ENCODE measurements around the gene KCNK18. TPM values are rescaled to one million over a fixed set of nuclear protein-coding genes. Genes with fewer than 3 reads are reported as not detected.

KCNK18 gene
- total RNA-seq, 6 experiments from 2014 or later, result not detected

DNA sequence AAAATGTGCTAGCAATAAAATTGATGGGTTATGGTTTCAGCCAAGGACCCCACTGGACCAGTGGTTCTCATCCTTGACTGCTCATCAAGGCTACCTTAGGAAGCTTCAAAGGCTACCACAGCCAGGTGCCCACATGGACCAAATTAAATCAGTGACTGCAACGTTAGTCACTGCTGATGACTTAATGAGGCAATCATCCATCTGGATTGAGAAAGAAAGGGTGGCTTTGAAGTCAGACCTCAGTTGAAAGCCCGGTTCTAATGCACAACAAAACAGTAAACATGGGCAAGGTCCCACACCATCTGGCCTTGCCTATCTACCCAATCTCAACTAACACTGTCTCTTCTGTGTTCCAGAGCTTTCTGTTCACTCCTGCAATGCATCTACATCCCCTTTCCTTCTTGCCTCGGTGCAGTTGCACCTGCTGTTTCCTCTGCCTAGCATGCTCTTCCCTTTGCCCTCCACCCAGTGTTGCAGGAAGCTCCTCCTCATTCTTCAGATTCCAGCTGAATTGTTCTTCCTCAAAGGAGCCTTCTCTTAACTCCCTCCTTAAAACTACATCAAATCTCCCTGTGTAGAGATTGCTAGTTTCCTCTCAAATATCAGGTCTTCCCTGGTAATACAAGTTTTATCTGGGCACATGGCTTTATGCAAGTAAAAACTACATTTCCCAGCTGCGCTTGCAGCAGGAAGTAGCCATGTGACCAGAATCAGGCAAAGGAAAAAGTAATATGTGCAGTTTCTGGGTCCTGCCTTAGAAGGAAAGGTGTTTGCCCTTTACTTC is 10.3 kb upstream of the KCNK18 start:
- no peaks in the 10 kb centered on the region for H3K9me3 ChIP-seq
- H3K4me1 ChIP-seq, result no peaks in the 10 kb centered on the region
- DNase-seq (no peak), ATAC-seq (peak in 1 of 4 donors; percentile 62)
- no peak overlapping the region for H3K4me3 ChIP-seq
- intact Hi-C loops (cut with DNase I), result no loop called here
- H3K36me3 ChIP-seq, result no peaks in the 10 kb centered on the region
- no peak for TF ChIP-seq POLR2A (IDR thresholded peaks at IDR 0.05)
- TF ChIP-seq, protein P1, sequence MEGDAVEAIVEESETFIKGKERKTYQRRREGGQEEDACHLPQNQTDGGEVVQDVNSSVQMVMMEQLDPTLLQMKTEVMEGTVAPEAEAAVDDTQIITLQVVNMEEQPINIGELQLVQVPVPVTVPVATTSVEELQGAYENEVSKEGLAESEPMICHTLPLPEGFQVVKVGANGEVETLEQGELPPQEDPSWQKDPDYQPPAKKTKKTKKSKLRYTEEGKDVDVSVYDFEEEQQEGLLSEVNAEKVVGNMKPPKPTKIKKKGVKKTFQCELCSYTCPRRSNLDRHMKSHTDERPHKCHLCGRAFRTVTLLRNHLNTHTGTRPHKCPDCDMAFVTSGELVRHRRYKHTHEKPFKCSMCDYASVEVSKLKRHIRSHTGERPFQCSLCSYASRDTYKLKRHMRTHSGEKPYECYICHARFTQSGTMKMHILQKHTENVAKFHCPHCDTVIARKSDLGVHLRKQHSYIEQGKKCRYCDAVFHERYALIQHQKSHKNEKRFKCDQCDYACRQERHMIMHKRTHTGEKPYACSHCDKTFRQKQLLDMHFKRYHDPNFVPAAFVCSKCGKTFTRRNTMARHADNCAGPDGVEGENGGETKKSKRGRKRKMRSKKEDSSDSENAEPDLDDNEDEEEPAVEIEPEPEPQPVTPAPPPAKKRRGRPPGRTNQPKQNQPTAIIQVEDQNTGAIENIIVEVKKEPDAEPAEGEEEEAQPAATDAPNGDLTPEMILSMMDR (IDR thresholded peaks at IDR 0.05), result no peak
- H3K27me3 ChIP-seq, result no peaks in the 10 kb centered on the region
- H3K27ac ChIP-seq, result no peak overlapping the region
- WGBS (ENCODE audit: insufficient coverage, low coverage, low lambda C conversion rate, missing lambda C conversion rate), result 54% methylated on average over 4 of the region's 4 CpGs

DNA sequence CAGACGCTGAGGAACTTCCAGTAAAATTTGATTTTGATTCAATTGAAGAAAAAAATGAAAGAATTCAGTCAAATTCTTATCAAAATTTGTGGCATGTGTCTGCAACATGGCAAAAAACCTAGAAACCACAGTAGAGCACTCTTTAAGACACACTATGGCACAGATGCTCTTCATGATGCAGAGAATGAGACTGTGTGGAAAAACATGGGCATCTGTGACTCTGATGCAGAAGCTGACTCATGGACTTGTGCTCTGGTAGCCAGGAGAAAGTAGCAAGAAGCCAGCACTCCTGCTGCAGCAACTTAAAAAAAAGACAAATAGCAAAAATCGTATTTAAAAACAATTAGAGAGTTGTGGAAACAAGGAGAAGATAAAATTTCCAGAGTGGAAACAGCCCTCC is 8.9 kb upstream of the KCNK18 start:
- ATAC-seq (no peak), DNase-seq (no peak)
- H3K27ac ChIP-seq, result no peak overlapping the region
- no peaks in the 10 kb centered on the region for H3K9me3 ChIP-seq
- H3K27me3 ChIP-seq, result no peaks in the 10 kb centered on the region
- no peaks in the 10 kb centered on the region for H3K4me1 ChIP-seq
- TF ChIP-seq POLR2A (IDR thresholded peaks at IDR 0.05), result no peak
- TF ChIP-seq, protein P1 (IDR thresholded peaks at IDR 0.05), result no peak
- H3K36me3 ChIP-seq, result no peaks in the 10 kb centered on the region
- 46% methylated on average over 2 of the region's 2 CpGs for WGBS (ENCODE audit: insufficient coverage, low coverage, low lambda C conversion rate, missing lambda C conversion rate)
- intact Hi-C loops (cut with DNase I), result no loop called here
- H3K4me3 ChIP-seq, result no peak overlapping the region

GRCh38 chr10:117189557-117189956 is 7.7 kb upstream of the KCNK18 start:
- TF ChIP-seq POLR2A (IDR thresholded peaks at IDR 0.05), result no peak
- TF ChIP-seq, protein P1 (IDR thresholded peaks at IDR 0.05), result no peak
- intact Hi-C loops (cut with DNase I), result no loop called here
- Histone ChIP-seq H3K27me3 (no peaks in the 10 kb centered on the region), H3K36me3 (no peaks in the 10 kb centered on the region), H3K9me3 (no peaks in the 10 kb centered on the region), H3K27ac (no peak overlapping the region), H3K4me1 (no peaks in the 10 kb centered on the region), H3K4me3 (no peak overlapping the region)
- ATAC-seq (no peak), DNase-seq (no peak)
- 33% methylated on average over 1 of the region's 1 CpG for WGBS (ENCODE audit: insufficient coverage, low coverage, low lambda C conversion rate, missing lambda C conversion rate)

DNA sequence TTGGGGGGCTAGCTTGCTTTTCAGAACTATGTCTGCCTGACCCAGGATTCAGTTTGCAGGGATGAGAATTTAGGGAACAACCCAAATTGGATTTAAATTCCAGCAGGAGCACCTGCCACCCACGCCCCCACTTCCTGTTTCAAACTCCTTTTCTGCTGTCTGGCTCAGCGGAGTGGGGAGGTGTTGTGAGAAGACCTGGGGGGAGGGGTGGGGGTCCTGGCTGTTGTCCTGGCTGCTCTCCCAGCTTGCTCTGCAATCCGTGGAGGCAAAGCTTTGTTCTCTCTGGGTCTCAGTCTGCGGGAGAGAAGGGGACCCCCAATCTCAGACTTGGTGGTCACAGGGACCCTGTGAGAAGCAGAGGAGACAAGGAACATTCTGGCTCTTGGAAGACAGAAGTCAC is 799 bp downstream of the KCNK18 start:
- TF ChIP-seq, protein P1 (IDR thresholded peaks at IDR 0.05), result no peak
- TF ChIP-seq POLR2A (IDR thresholded peaks at IDR 0.05), result no peak
- WGBS (ENCODE audit: insufficient coverage, low coverage, low lambda C conversion rate, missing lambda C conversion rate), result 45% methylated on average over 4 of the region's 4 CpGs
- intact Hi-C loops (cut with DNase I), result no loop called here
- Histone ChIP-seq H3K9me3 (no peaks in the 10 kb centered on the region), H3K4me3 (no peak overlapping the region), H3K4me1 (no peaks in the 10 kb centered on the region), H3K36me3 (no peaks in the 10 kb centered on the region), H3K27me3 (no peaks in the 10 kb centered on the region), H3K27ac (no peak overlapping the region)
- DNase-seq (no peak), ATAC-seq (no peak)

Data from right lobe of liver (tissue), 6 donors.